ENCODE data around the gene LPCAT2.

DNA sequence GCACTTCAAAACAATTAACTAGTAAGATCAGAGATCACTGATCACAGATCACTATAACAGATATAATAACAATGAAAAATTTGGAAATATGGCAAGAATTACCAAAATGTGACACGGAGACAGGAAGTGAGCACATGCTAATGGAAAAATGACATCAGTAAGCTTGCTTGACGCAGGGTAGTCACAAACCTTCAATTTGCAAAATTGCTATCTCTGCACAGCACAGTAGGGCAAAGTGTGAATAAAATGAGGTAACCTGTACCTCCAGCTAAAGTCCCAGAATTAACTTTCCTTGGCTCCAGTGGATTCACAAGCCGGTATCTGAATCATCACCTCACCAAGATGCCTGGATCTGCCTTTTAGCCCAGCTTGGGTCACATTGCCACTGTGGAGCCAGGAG is 34.1 kb upstream of the LPCAT2 start:
- no peak for TF ChIP-seq POLR2A (IDR thresholded peaks at IDR 0.05; ENCODE audit: low read depth, low read length)
- no peak for TF ChIP-seq POLR2AphosphoS5 (IDR thresholded peaks at IDR 0.05; ENCODE audit: low read depth, low read length)
- TF ChIP-seq TAF1 (IDR thresholded peaks at IDR 0.05; ENCODE audit: borderline replicate concordance, low read depth, low read length): no peak

All from GM12892 (cell line).